HepG2 (cell line): ENCODE results near the gene GLS2. TPM values are rescaled to one million over a fixed set of nuclear protein-coding genes. Genes with fewer than 3 reads are reported as not detected.

Source experiments
- AFF4 ChIP-seq: sonication (generic); formaldehyde crosslinking; IDR thresholded peaks from 2 replicates; pipeline ENCODE4 v1.4.0; 2020; ENCODE audit warnings: missing genetic modification reagents
- ASH2L ChIP-seq: fragments of 300-600, 200-600 bp; sonication (generic); IDR thresholded peaks from 2 replicates; pipeline ENCODE4 v1.7.0; 2017; ENCODE audit warnings: low read depth, mild to moderate bottlenecking, moderate library complexity, mixed read lengths, low read length; ENCODE audit not compliant: insufficient read length
- BRF2 ChIP-seq: sonication (generic); formaldehyde crosslinking; IDR thresholded peaks from 2 replicates; pipeline ENCODE4 v1.8.1; 2022; ENCODE audit warnings: mild to moderate bottlenecking, missing genetic modification reagents
- CSRNP1 ChIP-seq: sonication (generic); formaldehyde crosslinking; IDR thresholded peaks from 2 replicates; pipeline ENCODE4 v1.8.1; 2023; ENCODE audit warnings: mild to moderate bottlenecking, missing genetic modification reagents
- DRAP1 ChIP-seq: IDR thresholded peaks from 2 replicates; pipeline ENCODE4 v1.6.1; 2016; ENCODE audit warnings: missing genetic modification reagents, missing compliant biosample characterization
- FOXP1 ChIP-seq, 2 experiments: fragments of 450-650 bp in 1 of 2; IDR thresholded peaks; 2 replicates each; pipeline ENCODE4 v1.6.1; 2017 to 2018; ENCODE audit warnings: antibody characterized with exemption in 1 of 2
- GATA4 ChIP-seq: sonication (generic); IDR thresholded peaks from 2 replicates; pipeline ENCODE4 v1.6.1; 2016; ENCODE audit warnings: antibody characterized with exemption, low read depth, borderline replicate concordance
- HMG20B ChIP-seq: conservative IDR thresholded peaks from 2 replicates; pipeline ENCODE4 v1.6.1; 2016; ENCODE audit warnings: missing genetic modification reagents, missing compliant biosample characterization
- HMGXB4 ChIP-seq, 2 experiments: sonication (generic) in 1 of 2; formaldehyde crosslinking in 1 of 2; IDR thresholded peaks; 2 replicates each; pipeline versions ENCODE4 v1.4.0 to v1.6.1; 2018 to 2020; ENCODE audit warnings: missing genetic modification reagents in 2 of 2, borderline replicate concordance in 1 of 2, low read depth in 1 of 2, mild to moderate bottlenecking in 1 of 2, missing biosample characterization in 1 of 2
- ISX ChIP-seq: sonication (generic); formaldehyde crosslinking; conservative IDR thresholded peaks from 2 replicates; pipeline ENCODE4 v1.5.0; 2020; ENCODE audit warnings: missing genetic modification reagents
- LBX2 ChIP-seq: sonication (generic); formaldehyde crosslinking; IDR thresholded peaks from 2 replicates; pipeline ENCODE4 v1.5.0; 2020; ENCODE audit warnings: missing genetic modification reagents, mild to moderate bottlenecking, borderline replicate concordance
- MLLT10 ChIP-seq: sonication (generic); formaldehyde crosslinking; IDR thresholded peaks from 2 replicates; pipeline ENCODE4 v1.4.0; 2020; ENCODE audit warnings: missing genetic modification reagents
- NFE2 ChIP-seq: sonication (generic); formaldehyde crosslinking; IDR thresholded peaks from 2 replicates; pipeline ENCODE4 v1.4.0; 2020; ENCODE audit warnings: missing genetic modification reagents
- PHF5A ChIP-seq: IDR thresholded peaks from one replicate; pipeline ENCODE4 v1.6.1; 2018; ENCODE audit warnings: low read depth, missing genetic modification reagents; ENCODE audit not compliant: unreplicated experiment
- ZNF430 ChIP-seq: sonication (generic); formaldehyde crosslinking; IDR thresholded peaks from 2 replicates; pipeline ENCODE4 v1.9.0; 2021; ENCODE audit warnings: mild to moderate bottlenecking, missing genetic modification reagents
- ZNF552 ChIP-seq: sonication (generic); formaldehyde crosslinking; IDR thresholded peaks from 2 replicates; pipeline ENCODE4 v1.9.0; 2022; ENCODE audit warnings: missing genetic modification reagents, mild to moderate bottlenecking, borderline replicate concordance
- ZNF629 ChIP-seq: sonication (generic); formaldehyde crosslinking; conservative IDR thresholded peaks from 2 replicates; pipeline ENCODE4 v1.5.0; 2020; ENCODE audit warnings: missing genetic modification reagents
- ZNF670 ChIP-seq: sonication (generic); formaldehyde crosslinking; IDR thresholded peaks from 2 replicates; pipeline ENCODE4 v1.8.0; 2022; ENCODE audit warnings: mild to moderate bottlenecking, missing genetic modification reagents, borderline replicate concordance
- ZNF777 ChIP-seq: sonication (generic); formaldehyde crosslinking; IDR thresholded peaks from 2 replicates; pipeline ENCODE4 v1.4.0; 2020; ENCODE audit warnings: missing genetic modification reagents
- ZSCAN29 ChIP-seq: sonication (generic); formaldehyde crosslinking; conservative IDR thresholded peaks from 2 replicates; pipeline ENCODE4 v1.4.0; 2020; ENCODE audit warnings: mild to moderate bottlenecking, missing genetic modification reagents
- polyA plus RNA-seq, 8 experiments: library from polyadenylated mRNA; depleted of rRNA in 3 of 8; stranded (reverse) in 7 of 8; unstranded in 1 of 8; fragments of >200 nt; fragmentation: Illumina TruSeq in 4 of 8; extraction: Trizol in 4 of 8; gene quantifications; 2 replicates each; pipeline versions ENCODE4 v1.2.1 to v1.2.3, GENCODE V29; 2011 to 2016; ENCODE audit warnings: low read depth in 4 of 8, missing spikeins in 1 of 8, mixed read lengths in 1 of 8; ENCODE audit not compliant: insufficient read depth in 1 of 8
- total RNA-seq, 5 experiments: library from RNA; depleted of rRNA; stranded (reverse); fragments of >200 nt; fragmentation: Illumina TruSeq; extraction: Trizol; gene quantifications; 2 replicates each; pipeline ENCODE4 v1.2.3, GENCODE V29; 2016; ENCODE audit warnings: low read depth in 1 of 5

The GLS2 gene
- total and polyA plus RNA-seq, 2 of the 13 experiments (the other 11 are each of a cell fraction or from before 2014, with no cell fraction given) = 8.6 to 12.2 TPM

- no peak for TF ChIP-seq ASH2L
- TF ChIP-seq HMG20B = no peak
- TF ChIP-seq HMGXB4 (CRISPR knock-in tag; IDR thresholded peaks at IDR 0.05; ENCODE audit: borderline replicate concordance in 1 of 2, low read depth in 1 of 2) = no peak; a peak in 1 of 4 replicates
- TF ChIP-seq DRAP1 (CRISPR knock-in tag) = 0 out of 2 replicates have a peak, but pooled peaks have one; percentile 10
- no peak for TF ChIP-seq PHF5A (CRISPR knock-in tag)
- TF ChIP-seq BRF2 (CRISPR knock-in tag) = no peak
- TF ChIP-seq ZNF670 (CRISPR knock-in tag) = no peak
- TF ChIP-seq ZNF629 (CRISPR knock-in tag) = no peak
- TF ChIP-seq ZNF430 (CRISPR knock-in tag) = no peak
- TF ChIP-seq LBX2 (CRISPR knock-in tag) = peak; percentile 31; the same call in 1 of the 2 replicates
- TF ChIP-seq ZNF777 = peak; percentile 58
- TF ChIP-seq AFF4 = no peak
- TF ChIP-seq CSRNP1 (CRISPR knock-in tag) = 0 out of 2 replicates have a peak, but pooled peaks have one; percentile 25
- 0 out of 2 replicates have a peak, but pooled peaks have one; percentile 37 for TF ChIP-seq ZNF552
- TF ChIP-seq FOXP1 (IDR thresholded peaks at IDR 0.05) = no peak
- no peak for TF ChIP-seq FOXP1 (CRISPR knock-in tag; IDR thresholded peaks at IDR 0.05)
- peak; percentile 81 for TF ChIP-seq ZSCAN29
- TF ChIP-seq GATA4 = no peak
- no peak for TF ChIP-seq MLLT10 (CRISPR knock-in tag)
- no peak for TF ChIP-seq NFE2 (CRISPR knock-in tag)
- TF ChIP-seq ISX (CRISPR knock-in tag) = no peak
These were observed 417 bp downstream of the GLS2 start (continued) for GRCh38 chr12:56487448-56488040.
